KG1 (cell line): ENCODE data around the gene CSMD2.

Source experiments
- DNase-seq: peaks from one replicate; lab custom pipeline; 2025; lab: John Stamatoyannopoulos, UW

Gene CSMD2

DNA sequence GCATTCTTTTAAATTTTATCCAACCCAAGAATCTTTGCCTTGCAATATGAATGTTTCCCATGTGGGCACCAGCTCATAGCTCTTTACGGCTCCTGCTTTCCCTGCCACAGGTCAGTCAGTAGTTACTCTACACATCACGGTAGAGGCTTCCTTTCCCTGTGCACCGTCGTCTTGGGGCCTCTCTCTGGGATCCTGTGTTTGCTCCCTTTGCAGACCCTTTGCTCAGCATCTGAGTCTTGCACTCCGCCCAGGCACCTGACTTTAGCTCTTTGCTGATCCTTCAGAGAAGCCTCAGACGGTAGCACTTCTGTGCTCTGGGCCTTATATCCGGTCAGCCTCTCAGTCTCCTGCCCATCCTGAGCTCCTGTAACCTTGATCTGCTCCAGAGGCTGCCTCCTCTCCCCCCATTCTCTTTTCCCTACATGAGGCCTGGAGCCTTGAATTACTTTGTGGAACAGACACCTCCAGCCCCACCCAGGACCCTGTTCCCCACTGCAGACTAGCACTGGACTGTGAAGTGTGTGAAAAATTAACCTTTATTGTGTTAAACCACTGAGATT lies 484.7 kb downstream of the CSMD2 start:
- DNase-seq, result no peak

DNA sequence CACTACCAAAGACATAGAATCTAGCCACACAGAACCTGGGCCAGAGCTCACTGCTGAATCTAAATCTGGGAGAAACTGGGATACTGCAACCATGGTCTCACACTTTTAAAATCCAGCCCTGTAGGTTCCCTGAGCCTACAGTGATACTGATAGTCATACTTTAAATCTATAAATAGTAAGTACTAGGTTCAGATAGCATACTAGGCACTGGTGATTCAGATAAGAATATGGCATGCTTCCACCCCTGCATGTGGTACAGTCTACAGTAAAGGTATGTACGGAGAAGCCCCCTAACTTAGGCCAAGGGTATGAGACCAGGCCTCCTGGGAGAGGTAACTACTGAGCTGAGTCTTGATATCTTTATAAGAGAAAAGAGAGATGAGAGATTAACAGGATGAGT lies 494.5 kb downstream of the CSMD2 start:
- no peak for DNase-seq

DNA sequence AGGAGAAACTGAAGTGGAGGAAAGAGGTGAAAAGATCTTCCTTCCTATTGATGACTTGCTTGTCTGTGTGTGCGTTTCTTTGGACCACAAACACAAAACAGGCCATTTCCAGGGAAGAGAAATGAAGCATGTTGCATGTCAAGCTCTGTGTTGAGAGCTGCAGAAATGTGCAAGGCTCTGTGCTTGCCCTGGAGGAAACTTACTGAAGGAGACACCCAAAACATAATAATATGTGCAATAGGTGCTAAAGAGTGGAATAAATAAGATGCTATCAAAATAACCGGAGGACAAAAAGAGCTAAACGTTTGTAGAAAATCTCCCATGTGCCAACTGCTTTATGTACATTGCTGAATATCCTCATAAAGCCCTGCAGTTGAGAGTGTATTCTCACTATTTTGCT lies 496.3 kb downstream of the CSMD2 start:
- no peak for DNase-seq

DNA sequence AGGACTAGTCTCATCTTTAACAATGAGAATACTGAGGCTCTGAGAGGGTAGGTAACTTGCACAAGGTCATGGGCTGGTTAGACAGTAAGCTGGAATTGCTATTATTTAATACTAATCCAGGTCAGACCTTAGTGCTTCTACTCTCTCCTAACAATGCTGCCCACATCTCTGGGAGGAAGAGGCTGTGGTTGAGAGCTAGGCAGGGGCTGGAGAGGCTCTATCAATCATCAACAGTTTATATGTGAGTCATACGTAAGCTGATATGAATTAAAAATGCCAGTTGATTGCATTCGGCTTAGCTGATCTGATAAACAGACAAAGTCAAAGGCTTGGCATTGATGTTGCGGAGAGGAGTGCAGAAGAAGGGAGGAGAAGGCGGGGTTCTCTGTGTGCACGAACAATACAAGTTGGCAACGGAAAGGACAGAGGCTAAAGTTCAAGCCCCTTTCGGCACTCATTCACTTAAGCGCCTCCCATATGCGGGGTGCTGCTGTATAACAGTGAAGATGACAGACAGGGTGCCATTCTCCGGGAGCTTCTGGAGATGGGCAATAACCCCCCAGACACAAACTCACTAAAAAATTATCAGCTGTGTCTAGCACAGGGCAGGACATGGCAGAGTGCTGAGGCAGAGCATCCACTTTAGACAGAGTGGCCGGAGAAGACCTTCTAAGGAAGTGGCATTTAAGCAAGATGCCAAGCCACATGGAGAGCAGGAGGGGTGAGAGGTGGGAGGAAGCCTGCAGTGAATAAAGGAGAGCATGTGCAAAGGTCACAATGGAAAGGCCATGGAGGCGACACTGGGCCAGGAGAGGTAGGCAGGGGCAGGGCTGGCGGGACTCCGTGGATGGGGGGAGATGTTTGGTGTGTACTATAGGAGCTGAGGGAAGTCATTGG lies 497.4 kb downstream of the CSMD2 start:
- no peak for DNase-seq

DNA sequence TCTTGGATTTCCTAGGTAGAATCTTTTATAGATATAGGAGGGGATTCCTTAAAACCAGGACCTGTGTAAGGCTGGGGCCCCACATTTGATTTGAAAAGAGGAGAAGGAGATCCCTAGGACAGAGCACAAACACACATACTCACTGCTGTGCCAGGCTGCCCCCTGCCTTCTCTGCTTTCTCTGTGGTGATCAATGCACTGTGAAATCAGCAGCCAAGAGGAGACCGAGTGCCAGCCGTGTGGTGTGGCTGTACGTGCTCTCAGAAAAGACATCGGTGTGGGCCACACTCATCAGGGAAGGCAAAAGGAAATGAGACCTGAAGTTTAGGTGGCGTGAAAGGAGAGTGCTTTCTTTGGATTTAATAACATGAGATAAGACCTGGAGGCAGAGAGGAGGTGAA lies 498.4 kb downstream of the CSMD2 start:
- DNase-seq, result no peak

DNA sequence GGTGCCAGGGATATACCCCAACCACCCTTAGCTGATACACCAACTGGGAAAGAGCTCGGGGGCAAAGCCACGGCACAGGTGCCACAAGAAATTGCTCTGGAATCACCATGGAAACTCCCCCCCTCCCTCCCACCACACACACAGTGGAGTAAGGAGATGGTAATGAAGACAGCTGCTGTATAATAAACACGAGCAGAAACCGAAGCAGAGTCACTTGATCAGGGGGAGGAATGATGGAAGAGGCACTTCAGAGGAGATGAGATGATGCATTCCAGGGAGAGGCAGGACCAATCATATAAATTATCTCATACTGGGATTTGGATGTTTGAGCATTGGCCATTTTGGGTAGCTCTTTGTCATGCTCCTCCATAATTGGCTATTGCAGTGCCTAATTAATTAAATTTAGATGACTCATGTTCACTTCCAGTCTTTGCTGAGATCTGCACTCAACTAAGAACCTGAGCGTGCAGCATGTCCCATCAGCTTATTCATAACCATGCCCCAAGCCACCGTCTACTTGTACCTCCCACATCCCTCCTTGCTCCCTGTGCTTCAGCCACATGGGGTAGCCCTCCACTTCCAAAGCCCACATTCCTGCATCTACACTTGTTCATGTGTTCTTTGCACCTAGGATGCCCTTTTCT lies 503.1 kb downstream of the CSMD2 start:
- DNase-seq, result no peak

DNA sequence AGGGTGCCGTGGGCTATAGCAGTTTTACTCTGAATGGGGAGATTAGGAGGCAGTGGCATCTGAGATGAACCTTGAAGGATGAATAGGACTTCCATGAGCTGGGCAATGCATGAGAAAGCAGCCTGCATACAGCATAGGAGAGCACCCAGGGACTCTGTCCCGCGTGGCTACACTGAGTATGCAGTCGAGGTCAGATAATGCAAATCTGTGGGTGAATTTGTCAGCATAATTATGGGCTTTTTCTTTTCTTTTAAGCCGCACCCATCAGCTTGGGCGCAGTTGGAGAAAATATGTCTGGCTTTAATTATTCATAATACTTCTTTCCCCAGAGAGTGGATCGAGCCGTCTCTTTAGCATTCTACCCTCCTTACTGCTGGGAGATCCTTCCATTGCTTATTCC lies 504.1 kb downstream of the CSMD2 start:
- DNase-seq, result no peak

DNA sequence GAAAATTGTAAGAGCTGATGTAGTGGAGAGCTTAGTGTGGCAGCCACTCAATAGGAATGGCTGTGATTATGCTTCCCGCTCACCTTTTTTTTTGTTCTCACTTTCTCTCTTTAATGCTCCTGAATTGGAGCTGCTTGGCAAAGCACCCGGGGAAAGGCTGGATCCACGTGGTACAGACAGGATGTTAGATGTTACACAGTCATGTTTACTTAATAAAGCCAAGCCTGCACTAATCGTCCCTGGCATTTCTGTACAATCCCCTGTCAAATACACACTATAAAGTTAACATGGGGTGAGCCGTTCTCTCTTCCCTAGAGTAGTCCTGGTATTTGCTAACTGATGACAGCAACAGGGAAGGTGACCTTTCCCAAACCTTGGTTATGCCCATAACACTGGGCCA lies 504.8 kb downstream of the CSMD2 start:
- no peak for DNase-seq

DNA sequence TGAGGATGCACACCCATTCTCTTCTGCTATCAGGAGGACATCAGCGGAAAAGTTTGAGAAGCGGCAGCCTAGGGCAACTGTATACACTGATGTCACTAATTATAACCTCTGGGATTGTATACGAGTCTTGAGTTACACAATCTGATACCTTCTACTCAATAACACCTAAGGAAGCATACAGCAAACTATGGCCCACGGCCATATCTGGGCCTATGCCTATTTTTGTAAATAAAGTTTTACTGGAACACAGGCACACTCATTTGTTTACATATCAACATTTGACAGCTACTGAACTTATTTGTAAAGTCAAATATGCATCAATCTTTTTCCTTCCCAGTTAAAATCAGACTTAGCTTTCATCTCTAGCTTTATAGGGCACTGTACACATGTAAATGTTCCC lies 505.4 kb downstream of the CSMD2 start:
- DNase-seq, result no peak

DNA sequence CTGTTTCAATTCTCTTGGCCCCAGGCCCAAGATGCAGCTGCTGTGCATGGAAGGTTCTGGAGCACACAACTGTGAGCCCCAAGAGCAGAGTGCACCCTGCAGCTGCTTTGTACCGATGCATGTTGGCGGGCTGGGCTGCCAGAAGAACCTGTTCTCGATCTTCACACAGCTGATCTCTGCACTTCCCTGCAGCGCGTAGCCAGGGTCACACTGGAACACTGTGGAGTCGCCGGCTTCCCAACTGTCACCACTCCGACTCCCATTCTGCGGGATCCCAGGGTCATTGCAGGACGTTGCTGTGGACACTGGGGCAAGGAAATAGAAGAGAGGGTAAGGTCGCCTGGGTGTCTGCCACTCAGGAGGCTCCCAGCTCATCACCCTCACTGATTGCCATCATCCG lies 507.2 kb downstream of the CSMD2 start:
- no peak for DNase-seq

DNA sequence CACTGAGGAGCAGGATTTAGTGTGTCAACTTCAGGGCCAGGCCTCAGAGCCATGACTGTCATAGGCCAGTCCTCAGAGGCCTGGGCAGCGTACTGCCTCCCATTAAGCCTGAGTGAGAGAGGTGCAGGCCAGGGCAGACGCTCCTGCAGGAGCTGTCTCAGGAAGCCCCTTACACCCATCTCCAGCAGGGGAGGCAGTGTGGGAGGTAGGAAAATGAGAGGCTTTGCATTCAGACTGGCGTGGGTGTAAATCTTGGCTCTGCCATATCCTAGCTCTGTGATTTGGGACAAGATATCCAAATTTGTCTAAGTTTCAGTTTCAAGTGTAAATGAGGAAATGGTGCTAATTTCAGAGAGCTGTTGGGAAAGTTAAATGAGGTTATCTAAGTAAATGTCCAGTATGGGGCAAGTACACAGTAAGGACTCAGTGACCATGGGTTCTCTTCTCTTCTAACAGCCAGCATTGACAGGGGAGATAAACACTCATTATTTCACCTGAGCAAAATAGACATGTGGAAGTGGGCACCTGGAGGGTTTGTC lies 508.5 kb downstream of the CSMD2 start:
- no peak for DNase-seq

DNA sequence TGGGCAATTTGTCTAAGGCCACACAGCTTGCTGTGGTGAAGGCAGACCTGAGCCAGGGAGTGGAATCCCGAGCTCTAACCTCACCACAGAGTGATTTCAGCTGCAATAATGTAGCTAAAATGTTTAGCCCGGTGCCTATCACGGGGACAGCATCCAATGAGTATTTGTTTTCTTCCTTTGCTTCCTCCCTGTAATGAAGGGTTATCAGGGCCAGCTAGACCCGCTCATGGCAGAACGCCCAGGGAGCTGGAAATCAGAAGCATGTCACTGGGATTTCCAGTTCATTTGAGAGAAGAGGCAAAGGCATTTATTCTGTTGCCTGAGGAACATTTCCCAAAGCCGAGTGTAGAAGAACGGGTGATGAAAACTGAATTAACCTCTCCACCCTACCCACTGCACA lies 509.5 kb downstream of the CSMD2 start:
- DNase-seq, result no peak

DNA sequence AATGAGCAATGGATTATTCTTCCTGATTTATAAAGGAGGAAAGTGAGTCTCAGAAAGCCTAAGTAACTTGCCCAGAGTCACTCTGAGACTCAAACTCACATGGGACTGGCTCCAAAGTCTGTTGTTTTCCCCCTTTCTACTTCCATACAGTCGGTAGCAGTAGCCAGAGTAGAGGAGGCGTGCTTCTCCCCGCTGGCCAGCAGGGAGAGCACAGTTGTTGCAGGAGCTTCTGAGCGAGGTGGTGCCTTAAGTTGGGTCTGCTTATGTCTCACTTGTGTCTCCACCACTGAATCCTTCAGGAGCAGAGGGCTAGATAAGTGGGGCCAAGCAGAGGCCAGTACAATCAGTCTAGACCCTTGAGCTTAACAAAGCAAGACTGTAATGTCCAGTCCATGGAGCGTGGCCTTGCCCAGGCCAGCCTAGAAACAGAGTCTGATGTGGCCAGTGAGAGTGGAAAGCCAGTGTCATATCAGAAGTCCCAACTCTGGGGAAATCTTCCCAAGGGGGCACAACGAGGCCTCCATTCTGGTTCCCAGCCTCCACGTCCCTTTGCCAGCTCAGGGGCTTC lies 510.7 kb downstream of the CSMD2 start:
- no peak for DNase-seq

DNA sequence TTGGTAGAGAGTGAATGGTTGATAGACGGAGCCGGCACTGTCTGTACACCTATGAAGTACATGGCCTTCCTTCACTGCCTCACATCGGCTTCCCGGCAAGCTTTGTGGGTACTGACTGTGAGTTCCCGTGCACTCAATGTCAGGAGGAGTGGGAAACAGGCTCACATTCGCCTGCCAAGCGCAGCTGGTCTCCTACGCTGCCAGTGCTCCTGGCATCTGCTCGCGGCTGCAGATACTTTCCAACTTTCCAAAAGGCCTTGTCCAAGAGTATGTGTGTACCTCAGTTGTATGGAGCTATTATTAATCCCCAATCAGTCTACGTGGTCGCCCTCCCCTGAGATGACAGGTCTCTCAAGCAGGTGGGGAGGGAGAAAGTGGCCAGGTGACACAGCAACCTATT lies 511.8 kb downstream of the CSMD2 start:
- DNase-seq, result no peak

DNA sequence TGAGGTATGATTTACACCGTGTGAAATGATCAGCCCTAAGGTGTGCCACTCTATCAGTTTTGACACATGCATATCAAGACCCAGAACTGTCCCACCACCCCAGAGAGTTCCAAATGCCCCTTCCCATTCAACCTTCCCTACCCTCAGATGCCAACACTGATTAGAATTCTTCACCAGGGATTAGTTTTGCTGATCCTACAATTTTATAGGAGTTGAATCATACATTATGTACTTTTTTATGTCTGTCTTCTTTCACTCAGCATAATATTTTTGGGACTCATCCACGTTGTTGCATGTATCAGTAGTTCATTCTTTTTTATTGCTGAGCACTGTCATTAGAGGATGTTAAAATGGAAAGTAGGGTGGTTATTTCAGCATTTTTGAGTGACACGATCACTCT lies 514.3 kb downstream of the CSMD2 start:
- no peak for DNase-seq

DNA sequence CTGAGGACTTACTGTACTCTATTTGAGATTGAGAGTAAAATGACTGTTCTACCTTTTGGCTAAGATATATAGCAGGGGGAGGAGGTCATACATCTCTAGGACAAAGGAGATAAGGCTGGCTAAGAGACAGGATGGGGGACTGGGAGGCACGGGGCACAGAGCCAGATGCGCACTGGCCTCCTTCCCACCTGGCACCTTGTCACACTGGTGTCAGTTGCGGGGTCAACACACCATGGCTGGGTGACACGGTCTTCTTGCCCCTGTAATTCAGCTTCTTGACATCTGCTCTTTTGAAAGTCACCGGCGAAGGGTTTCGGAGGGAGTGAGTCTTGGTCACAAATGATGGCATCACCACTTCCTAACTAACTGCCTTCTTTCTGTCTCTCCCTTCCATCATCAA lies 515.3 kb downstream of the CSMD2 start:
- no peak for DNase-seq

DNA sequence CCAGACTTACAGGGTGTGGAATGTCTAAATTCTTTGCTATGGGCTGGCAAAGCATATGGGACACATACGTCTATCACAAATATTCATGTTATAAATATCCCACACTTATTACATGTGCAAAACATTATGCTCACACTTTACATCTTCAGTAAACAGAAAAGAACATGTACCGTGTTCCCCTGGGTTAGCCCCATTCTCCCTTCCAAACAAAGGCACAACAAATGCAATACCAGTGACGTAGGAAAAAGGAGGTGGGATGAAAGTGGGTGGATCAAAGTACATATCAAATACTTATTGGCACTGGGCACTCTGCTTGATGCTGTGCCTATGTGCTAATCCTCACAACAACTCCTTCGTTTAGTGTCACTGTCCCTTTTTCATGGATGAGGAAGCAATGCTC lies 521.8 kb downstream of the CSMD2 start:
- DNase-seq, result no peak

DNA sequence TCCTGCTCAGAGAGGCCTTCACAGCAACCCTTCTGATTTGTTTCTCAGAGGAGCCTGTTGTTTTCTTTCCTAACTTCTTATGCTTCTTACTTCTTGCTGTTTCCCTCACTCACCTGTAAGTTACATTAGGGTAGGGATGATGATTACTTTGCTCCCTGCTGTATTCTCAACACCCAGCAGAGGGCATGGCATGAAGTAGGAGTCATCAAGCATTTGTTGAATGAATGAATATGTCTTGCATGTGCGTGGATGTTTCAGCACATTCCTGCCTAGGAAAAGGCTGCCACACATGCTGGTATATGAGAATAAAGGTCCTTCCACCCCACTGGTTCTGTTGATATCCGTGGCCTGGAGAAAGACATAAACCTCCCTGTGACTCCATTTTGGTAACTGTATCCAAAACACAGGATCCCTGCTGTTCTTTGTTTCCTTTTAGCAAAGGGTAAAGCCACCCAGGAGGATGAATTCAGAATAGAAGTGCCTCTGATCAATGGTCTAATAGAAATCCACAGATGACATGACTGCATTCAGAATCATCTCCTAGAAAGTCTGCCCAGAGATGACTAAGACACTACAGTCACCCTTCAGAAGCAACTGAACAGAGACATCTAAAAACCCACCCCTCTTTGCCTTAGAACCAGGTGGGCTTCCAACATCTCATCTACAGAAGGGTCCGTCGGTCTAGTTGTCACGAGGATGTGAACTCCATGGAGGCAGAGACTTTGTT lies 523.8 kb downstream of the CSMD2 start:
- no peak for DNase-seq

DNA sequence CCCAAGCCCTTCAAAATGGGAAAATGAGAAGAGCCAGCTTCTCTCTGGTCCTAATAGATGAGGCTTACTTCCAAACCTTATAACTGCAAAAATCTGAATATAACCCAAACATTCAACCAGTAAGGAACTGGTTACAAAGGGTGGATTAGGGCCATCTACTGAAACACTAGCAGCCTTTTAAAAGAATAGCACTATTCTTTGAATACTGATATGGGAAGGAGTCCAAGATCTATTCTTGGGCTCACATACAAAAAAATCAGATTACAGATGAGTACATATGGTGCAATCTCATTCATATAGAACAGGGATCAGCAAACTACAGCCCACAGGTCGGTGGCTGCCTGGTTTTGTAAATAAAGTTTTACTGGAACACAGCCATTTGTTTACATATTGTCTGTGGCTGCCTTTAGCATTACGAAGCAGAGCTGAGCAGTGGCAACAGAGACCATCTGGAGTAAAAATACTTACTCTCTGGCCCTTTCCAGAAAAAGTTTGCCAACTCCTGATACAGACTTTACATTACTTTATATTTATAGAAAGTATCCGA lies 524.8 kb downstream of the CSMD2 start:
- no peak for DNase-seq

DNA sequence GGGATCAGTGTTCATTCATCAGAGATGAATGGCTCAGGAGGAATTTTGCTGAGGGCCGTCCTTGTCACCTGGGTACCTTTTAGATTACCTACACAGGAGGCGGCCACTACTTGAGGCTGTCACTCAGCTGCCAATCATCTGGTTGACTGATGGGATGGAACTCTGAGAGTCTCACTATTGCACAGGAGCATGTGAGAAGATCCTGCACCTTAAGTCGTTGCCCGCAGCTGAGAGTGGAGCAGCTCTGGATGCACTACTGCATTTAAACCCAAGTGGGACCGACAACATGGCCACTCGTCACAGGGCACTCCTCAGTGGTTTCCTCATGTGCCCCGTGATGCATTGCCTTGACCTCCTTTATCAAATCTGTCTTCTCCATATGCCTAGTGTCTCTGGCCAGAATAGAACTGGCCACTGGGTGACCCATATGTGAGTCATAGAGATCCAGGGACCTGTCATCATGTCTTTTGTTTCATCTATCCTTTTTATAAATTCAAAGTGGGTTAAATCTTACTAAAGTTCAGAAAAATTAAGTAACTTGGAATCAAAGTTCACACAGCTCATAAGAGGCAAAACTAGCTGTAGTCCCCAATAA lies 527.1 kb downstream of the CSMD2 start:
- DNase-seq, result no peak

DNA sequence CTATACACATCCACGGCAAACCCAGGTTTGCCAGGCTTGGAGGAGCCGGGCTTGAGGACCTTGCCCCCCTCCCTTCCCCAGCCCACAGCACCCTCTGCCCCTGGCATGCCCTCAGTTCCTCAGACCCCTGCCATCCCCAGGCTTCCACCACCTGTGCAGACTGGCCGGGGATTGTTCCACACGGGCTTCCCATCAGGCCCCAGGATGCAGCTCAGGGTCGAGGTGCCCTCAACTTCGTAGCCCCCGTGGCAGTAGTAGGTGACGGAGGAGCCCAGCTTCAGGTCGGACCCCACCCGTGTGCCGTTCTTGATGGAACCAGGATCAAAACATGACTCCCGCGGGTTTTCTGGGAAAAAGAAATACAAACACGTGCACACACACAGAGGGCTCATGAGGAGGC lies 528.8 kb downstream of the CSMD2 start:
- DNase-seq, result no peak
